ENCODE results near the gene PLEKHM3. TPM values are rescaled to one million over a fixed set of nuclear protein-coding genes. Genes with fewer than 3 reads are reported as not detected.

PLEKHM3 gene
- total and polyA plus RNA-seq, 2 of the 4 experiments (the other 2 are of a cell fraction) = 2.4 to 11.3 TPM

GRCh38 chr2:207950761-207951114 lies 74.6 kb downstream of the PLEKHM3 start:
- ChIA-PET POLR2A (ENCODE audit: unreplicated experiment) (no interaction called here), CTCF (no interaction called here)
- Histone ChIP-seq H2BK120ac (ENCODE audit: low read depth, low read length) (no peak overlapping the region), H3K79me1 (ENCODE audit: low read depth in 1 of 2, low read length in 2 of 2) (no peaks in the 10 kb centered on the region), H3K4me1 (ENCODE audit: control insufficient read depth, insufficient read depth, low read length) (no peaks in the 10 kb centered on the region), H2BK20ac (ENCODE audit: low read depth, low read length) (no peak overlapping the region), H3K9me1 (ENCODE audit: insufficient read depth, low read length) (peaks cover 3% of the 10 kb centered on the region; the same call in 1 of the 2 replicates), H2AFZ (replicated peaks; ENCODE audit: low read length, poor library complexity) (no peak overlapping the region), H3K9me3 (ENCODE audit: control insufficient read depth, insufficient read depth, low read length) (no peaks in the 10 kb centered on the region), H3K27ac (ENCODE audit: insufficient read depth, low read length) (no peak overlapping the region), H3K4me2 (ENCODE audit: low read depth, low read length) (no peak overlapping the region), H3K27me3 (ENCODE audit: control insufficient read depth, insufficient read depth, low read length) (no peaks in the 10 kb centered on the region), H3K36me3 (ENCODE audit: control insufficient read depth, insufficient read depth, low read length) (no peaks in the 10 kb centered on the region), H2AK9ac (replicated peaks; ENCODE audit: low read depth, low read length, poor library complexity) (no peak overlapping the region), H3K14ac (replicated peaks; ENCODE audit: low read depth, low read length) (no peak overlapping the region), H2BK5ac (ENCODE audit: low read depth, low read length, poor library complexity, severe bottlenecking) (no peak overlapping the region), H3K23ac (ENCODE audit: low read depth, low read length) (no peak overlapping the region), H3K18ac (ENCODE audit: low read depth, low read length) (no peak overlapping the region), H2BK15ac (ENCODE audit: low read depth, low read length) (no peak overlapping the region), H3K56ac (ENCODE audit: extremely low read depth, insufficient read depth, low read length) (no peak overlapping the region), H3K4me3 (ENCODE audit: insufficient read depth, low read depth, low read length) (no peak overlapping the region), H4K8ac (ENCODE audit: low read depth in 2 of 2, low read length in 2 of 2) (no peak overlapping the region), H4K91ac (ENCODE audit: insufficient read depth, low read depth, low read length) (no peak overlapping the region), H3K4ac (ENCODE audit: low read depth, low read length) (no peak overlapping the region), H2AK5ac (ENCODE audit: low read depth, low read length) (no peak overlapping the region), H4K20me1 (ENCODE audit: insufficient read depth, low read length) (no peaks in the 10 kb centered on the region), H4K5ac (ENCODE audit: low read depth, low read length) (no peak overlapping the region), H3K9ac (ENCODE audit: low read depth, low read length) (no peak overlapping the region)
- intact Hi-C loops (cut with micrococcal nuclease) = no loop called here
- in situ Hi-C loops (cut with MboI; ENCODE audit: low sequenced_read_pairs) = no loop called here
- no CpG with 5 or more reads among the region's 2 CpGs for WGBS, 2 experiments (ENCODE audit: extremely low coverage in 2 of 2, insufficient read length in 1 of 2)
- DNase-seq (no peak), ATAC-seq (ENCODE audit: low read depth) (no peak)
- dilution Hi-C loops (cut with HindIII; ENCODE audit: low sequenced_read_pairs, unreplicated experiment) = no loop called here
- TF ChIP-seq CTCF (conservative IDR thresholded peaks at IDR 0.05; ENCODE audit: low read depth, low read length) (no peak), RAD21 (IDR thresholded peaks at IDR 0.05; ENCODE audit: low read length) (no peak), BHLHE40 (IDR thresholded peaks at IDR 0.05; ENCODE audit: low read depth, low read length) (no peak), USF2 (IDR thresholded peaks at IDR 0.05; ENCODE audit: low read depth, low read length) (no peak), MXI1 (IDR thresholded peaks at IDR 0.05; ENCODE audit: borderline replicate concordance, low read depth, low read length) (no peak), MAFK (IDR thresholded peaks at IDR 0.05; ENCODE audit: low read depth, low read length) (no peak), ELK1 (IDR thresholded peaks at IDR 0.05; ENCODE audit: borderline replicate concordance, low read depth, low read length) (no peak), NFE2L2 (IDR thresholded peaks at IDR 0.05; ENCODE audit: low read depth, low read length) (no peak), MAZ (IDR thresholded peaks at IDR 0.05; ENCODE audit: borderline replicate concordance, low read depth, low read length) (no peak), CEBPB (IDR thresholded peaks at IDR 0.05; ENCODE audit: low read depth, low read length) (no peak), RCOR1 (IDR thresholded peaks at IDR 0.05; ENCODE audit: insufficient replicate concordance, low read length) (no peak), FOS (IDR thresholded peaks at IDR 0.05; ENCODE audit: low read depth, low read length) (no peak), RFX5 (IDR thresholded peaks at IDR 0.05; ENCODE audit: low read depth, low read length) (no peak), SMC3 (IDR thresholded peaks at IDR 0.05; ENCODE audit: low read depth, low read length) (no peak), CHD1 (IDR thresholded peaks at IDR 0.05; ENCODE audit: low read depth, low read length) (no peak), POLR2A (IDR thresholded peaks at IDR 0.05; ENCODE audit: low read depth, low read length) (no peak)
- BruUV-seq (replicated peaks) = no TSS peak

Data from IMR-90 (cell line).